T-cell (primary cell): ENCODE measurements around the gene SGO1. TPM values are rescaled to one million over a fixed set of nuclear protein-coding genes. Genes with fewer than 3 reads are reported as not detected.

ENCODE experiments used
- ATAC-seq, 4 experiments: fragments of 200-7000 bp in 3 of 4; fragments of 150-1000 bp in 1 of 4; cut with Tn5 transposase; replicated peaks in 1 of 4; 1 replicate in 3 of 4; 2 replicates in 1 of 4; pipeline ENCODE4 v1.10.0; 2021; ENCODE audit warnings: moderate library complexity in 3 of 4, mild to moderate bottlenecking in 2 of 4, moderate number of reproducible peaks in 1 of 4
- CTCF ChIA-PET, 2 donors: fragments of 300-600 bp; sonication (Branson Sonifier 250); formaldehyde crosslinking; loops; one replicate each; lab custom pipeline; 2022; ENCODE audit warnings: antibody characterized with exemption in 2 of 2; lab: Charles Lee
- POLR2A ChIA-PET, 2 donors: fragments of 300-600 bp; sonication (Branson Sonifier 250); formaldehyde crosslinking; loops; one replicate each; lab custom pipeline; 2022; ENCODE audit warnings: antibody characterized with exemption in 2 of 2; lab: Charles Lee
- DNase-seq, 35 experiments: peaks; one replicate each; pipeline versions ENCODE4 v3.0.0 to v3.0.0-alpha.2; 2013 to 2023
- H3K27ac ChIP-seq: one replicate; pipeline ENCODE4 v1.5.1; 2013; ENCODE audit warnings: low read length
- H3K27me3 ChIP-seq, 2 experiments: replicated peaks in 1 of 2; 1 replicate in 1 of 2; 2 replicates in 1 of 2; pipeline versions ENCODE4 v1.6.1 to v1.7.0; 2013; ENCODE audit warnings: low read length in 1 of 2, mixed read lengths in 1 of 2; ENCODE audit not compliant: control insufficient read depth in 2 of 2, insufficient read depth in 2 of 2; ENCODE audit errors: extremely low read depth in 1 of 2
- H3K36me3 ChIP-seq, 2 donors: 1 replicate in 1 of 2; 2 replicates in 1 of 2; pipeline versions ENCODE4 v1.6.1 to v1.7.0; 2013; ENCODE audit warnings: low read length in 1 of 2; ENCODE audit not compliant: control insufficient read depth in 2 of 2, insufficient read depth in 1 of 2; ENCODE audit errors: extremely low read depth in 1 of 2
- H3K4me1 ChIP-seq, 2 experiments: 1 replicate in 1 of 2; 2 replicates in 1 of 2; pipeline versions ENCODE4 v1.6.1 to v1.7.0; 2013; ENCODE audit warnings: low read length in 2 of 2, mixed read lengths in 1 of 2; ENCODE audit not compliant: insufficient read depth in 2 of 2, control insufficient read depth in 1 of 2; ENCODE audit errors: extremely low read depth in 1 of 2
- H3K4me3 ChIP-seq, 2 donors: 1 replicate in 1 of 2; 2 replicates in 1 of 2; pipeline versions ENCODE4 v1.5.1 to v1.7.0; 2013; ENCODE audit warnings: mild to moderate bottlenecking in 2 of 2, low read length in 1 of 2, moderate library complexity in 1 of 2; ENCODE audit not compliant: control insufficient read depth in 1 of 2; ENCODE audit errors: extremely low read depth in 1 of 2
- H3K9me3 ChIP-seq: 2 replicates; pipeline ENCODE4 v1.7.0; 2013
- H3K27ac Mint-ChIP-seq, 2 donors: one replicate each; pipeline ENCODE4 v1.8.0; 2020 to 2021; ENCODE audit warnings: mild to moderate bottlenecking in 2 of 2, mixed read lengths in 2 of 2
- H3K27me3 Mint-ChIP-seq, 2 donors: one replicate each; pipeline ENCODE4 v1.8.0; 2021 to 2022; ENCODE audit warnings: mixed read lengths in 2 of 2
- H3K36me3 Mint-ChIP-seq: one replicate; pipeline ENCODE4 v1.8.0; 2021; ENCODE audit warnings: mixed read lengths
- H3K4me1 Mint-ChIP-seq, 3 donors: one replicate each; pipeline ENCODE4 v1.8.0; 2020 to 2022; ENCODE audit warnings: mixed read lengths in 3 of 3, mild to moderate bottlenecking in 1 of 3
- H3K4me3 Mint-ChIP-seq, 3 donors: one replicate each; pipeline ENCODE4 v1.8.0; 2020 to 2022; ENCODE audit warnings: mild to moderate bottlenecking in 3 of 3, mixed read lengths in 3 of 3, moderate library complexity in 3 of 3
- H3K9me3 Mint-ChIP-seq, 3 donors: one replicate each; pipeline ENCODE4 v1.8.0; 2020 to 2022; ENCODE audit warnings: mixed read lengths in 3 of 3
- WGBS: methylation state at CpG from one replicate; pipeline ENCODE4 v1.1.5; 2013; ENCODE audit warnings: missing lambda C conversion rate; ENCODE audit not compliant: insufficient coverage; 5-methylcytosine and 5-hydroxymethylcytosine counted together
- total RNA-seq, 35 experiments: library from RNA in 6 of 35; stranded (reverse) in 6 of 35; fragments of 120-200 nt in 1 of 35; gene quantifications; one replicate each; pipeline versions ENCODE4 v1.2.1 to v1.2.4 and lab custom pipeline; 2013 to 2026

The SGO1 gene
- total RNA-seq, 5 donors from 2014 or later (not counting 1 experiment from before 2014, with no cell fraction given), result 0.58 to 1.1 (median 0.70) TPM

DNA sequence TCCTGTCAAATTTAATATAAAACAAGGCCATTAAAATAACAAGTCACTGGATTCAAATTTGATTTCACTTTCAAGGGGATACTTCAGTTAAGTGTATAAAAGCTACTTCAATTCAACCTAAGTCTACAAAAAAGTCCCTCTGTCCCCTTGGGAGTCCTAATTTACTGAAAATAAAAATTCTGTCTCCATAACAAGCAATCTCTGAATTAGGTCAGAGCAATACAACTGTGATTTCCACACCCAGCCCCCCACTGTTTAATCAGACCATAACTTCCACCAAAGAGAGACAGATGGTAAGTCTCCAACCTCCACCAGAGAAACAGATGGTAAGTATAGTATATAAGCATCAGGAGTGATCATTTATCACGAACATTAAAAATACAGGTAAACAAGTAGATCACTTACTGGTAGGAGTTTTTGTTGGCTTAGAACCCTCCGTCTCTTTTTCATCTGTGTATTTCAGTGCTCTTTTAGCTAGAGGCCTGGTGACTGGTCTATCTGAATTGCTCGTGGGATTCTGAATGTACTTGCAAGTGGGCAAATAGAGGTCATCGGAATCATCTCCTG is 12.1 kb downstream of the SGO1 start:
- Mint-ChIP-seq H3K4me1 (no peaks in the 10 kb centered on the region), H3K4me3 (no peak overlapping the region), H3K9me3 (no peaks in the 10 kb centered on the region), H3K36me3 (peaks cover 9% of the 10 kb centered on the region), H3K27ac (no peak overlapping the region), H3K27me3 (no peaks in the 10 kb centered on the region)
- Histone ChIP-seq H3K4me1 (no peaks in the 10 kb centered on the region), H3K9me3 (no peaks in the 10 kb centered on the region), H3K27me3 (no peaks in the 10 kb centered on the region), H3K4me3 (no peak overlapping the region), H3K36me3 (no peaks in the 10 kb centered on the region), H3K27ac (no peak overlapping the region)
- no peak for DNase-seq
- CTCF ChIA-PET, result no interaction called here
- no peak for ATAC-seq
- 100% methylated on average over 2 of the region's 4 CpGs for WGBS
- POLR2A ChIA-PET, result no interaction called here

DNA sequence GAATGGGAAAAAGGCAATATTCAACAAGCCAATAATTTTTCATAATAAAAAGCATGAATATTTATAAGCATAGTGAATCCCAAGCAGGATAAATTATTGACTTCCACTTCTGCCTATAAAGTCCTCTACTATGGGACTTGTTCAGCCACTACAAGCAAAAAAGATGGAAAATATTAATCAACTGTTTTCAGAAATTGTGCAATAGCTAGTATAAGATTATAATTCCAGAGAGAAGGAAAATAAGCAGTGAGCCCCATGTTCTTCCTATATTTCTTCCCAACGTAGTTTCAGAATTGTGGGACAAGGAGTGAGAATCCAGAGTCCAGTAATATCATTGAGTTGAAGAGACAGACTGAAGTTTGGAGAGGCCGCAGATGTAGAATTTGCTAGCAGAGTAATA is 24.3 kb downstream of the SGO1 start:
- ChIA-PET POLR2A (interaction anchor here in 1 of 2 donors (0.6 kb wide), 1 partner anchor 10 kb away, joined by 4 read pairs; no protein-coding TSS in a partner anchor), CTCF (interaction anchor here in 1 of 2 donors (0.6 kb wide), 1 partner anchor 123 kb away, joined by 3 read pairs; no protein-coding TSS in a partner anchor)
- Mint-ChIP-seq H3K4me1 (peaks cover 20 to 24% (median 23%) of the 10 kb centered on the region in 3 donors), H3K4me3 (no peak overlapping the region), H3K27me3 (peaks cover 0 to 3% of the 10 kb centered on the region in 2 donors), H3K9me3 (no peaks in the 10 kb centered on the region), H3K36me3 (no peaks in the 10 kb centered on the region), H3K27ac (peak overlapping the region in 1 of 2 donors; percentile 0)
- H3K9me3 ChIP-seq, result no peaks in the 10 kb centered on the region
- H3K36me3 ChIP-seq, result no peaks in the 10 kb centered on the region
- ATAC-seq (no peak), DNase-seq (no peak)
- peaks cover 2 to 10% of the 10 kb centered on the region in 2 experiments for H3K4me1 ChIP-seq
- H3K4me3 ChIP-seq, result no peak overlapping the region
- H3K27me3 ChIP-seq, result no peaks in the 10 kb centered on the region
- no peak overlapping the region for H3K27ac ChIP-seq
- 100% methylated on average over 1 of the region's 2 CpGs for WGBS

DNA sequence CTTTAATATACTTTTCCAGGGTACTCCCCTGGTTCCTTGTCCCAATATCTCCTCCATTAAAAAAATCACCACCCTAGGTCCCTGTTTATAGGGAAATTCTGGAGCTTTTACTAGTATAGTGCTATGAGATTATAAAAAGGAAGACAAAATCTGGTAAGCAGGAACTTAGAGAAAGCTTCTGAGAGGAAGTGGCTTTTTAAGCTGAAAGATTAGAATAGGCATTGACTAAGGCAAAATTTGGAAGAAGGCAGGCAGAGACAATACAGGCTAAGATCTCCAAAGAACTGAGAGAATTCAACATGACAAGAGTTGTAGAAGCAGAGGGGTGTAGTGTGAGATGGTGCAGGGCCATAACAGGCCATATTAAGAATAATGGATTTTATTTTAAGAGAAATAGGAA is 25.8 kb downstream of the SGO1 start:
- peak; percentile 41 to 50 (median 48) for ATAC-seq
- no peak overlapping the region for H3K4me3 ChIP-seq
- DNase-seq, result peak in 1 of 35 experiments; percentile 8

DNA sequence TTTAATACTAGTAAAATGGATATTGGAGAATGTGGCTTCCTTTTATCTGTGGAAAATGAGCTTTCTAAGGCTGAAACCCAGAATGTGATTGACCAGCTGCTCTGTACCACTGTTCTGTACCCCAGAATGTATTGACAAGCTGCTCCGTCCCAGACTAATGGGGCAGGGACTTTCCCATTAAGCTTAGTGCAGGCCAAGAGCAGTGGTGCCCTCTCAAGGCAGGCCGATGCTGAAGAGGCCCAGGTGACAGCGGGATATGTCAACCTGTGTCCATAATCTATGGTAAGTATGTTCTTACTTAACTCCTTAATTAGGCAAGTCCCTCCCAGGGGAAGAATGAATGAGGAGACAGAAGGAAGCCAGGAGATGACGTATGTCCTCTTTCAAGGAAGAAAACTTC is 31.1 kb downstream of the SGO1 start:
- H3K36me3 ChIP-seq, result peaks cover 0 to 13% of the 10 kb centered on the region in 2 donors

More for the DNA sequence above, 25.8 kb downstream of the SGO1 start:
- H3K36me3 Mint-ChIP-seq, result peaks cover 3% of the 10 kb centered on the region
- no peaks in the 10 kb centered on the region for H3K27me3 Mint-ChIP-seq
- H3K36me3 ChIP-seq, result no peaks in the 10 kb centered on the region
- ChIA-PET POLR2A (interaction anchor here in 1 of 2 donors (0.8 kb wide), 1 partner anchor 15 kb away, joined by 4 read pairs; no protein-coding TSS in a partner anchor), CTCF (interaction anchor here in 1 of 2 donors (0.6 kb wide), 1 partner anchor 22 kb away, joined by 4 read pairs; no protein-coding TSS in a partner anchor)
- peaks cover 20 to 26% (median 23%) of the 10 kb centered on the region in 3 donors for H3K4me1 Mint-ChIP-seq
- H3K9me3 Mint-ChIP-seq, result no peaks in the 10 kb centered on the region
- peak overlapping the region; percentile 50 to 77 for H3K27ac Mint-ChIP-seq
- peaks cover 2 to 10% of the 10 kb centered on the region in 2 experiments for H3K4me1 ChIP-seq
- H3K9me3 ChIP-seq, result no peaks in the 10 kb centered on the region
- H3K27me3 ChIP-seq, result no peaks in the 10 kb centered on the region
- peak overlapping the region in 1 of 3 donors; percentile 4 for H3K4me3 Mint-ChIP-seq
- peak overlapping the region; percentile 53 for H3K27ac ChIP-seq

DNA sequence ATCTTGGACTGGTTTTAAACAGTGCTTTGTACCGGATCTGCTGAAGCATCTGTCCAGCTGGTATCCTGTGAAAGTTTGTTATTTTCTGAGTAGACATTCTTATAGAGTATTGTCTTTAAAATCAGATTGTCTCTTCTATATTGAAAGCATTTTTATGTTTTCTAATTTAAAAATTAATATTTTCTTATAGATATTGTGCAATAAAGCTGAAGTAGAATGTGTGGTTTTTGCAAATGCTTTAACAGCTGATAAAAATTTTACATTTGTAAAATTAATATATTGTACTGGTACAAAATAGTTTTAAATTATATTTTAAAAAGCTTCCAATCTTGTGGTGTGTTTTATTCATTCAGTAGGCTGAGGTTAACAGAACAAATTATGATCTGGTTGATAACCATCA is 31.9 kb downstream of the SGO1 start:
- H3K9me3 ChIP-seq, result no peaks in the 10 kb centered on the region
- ChIA-PET CTCF (no interaction called here), POLR2A (interaction anchor here in 1 of 2 donors (0.6 kb wide), 1 partner anchor 32 kb away, joined by 4 read pairs; no protein-coding TSS in a partner anchor)
- no CpG with 5 or more reads among the region's 1 CpG for WGBS
- DNase-seq, result no peak
- H3K27ac ChIP-seq, result no peak overlapping the region
- H3K36me3 ChIP-seq, result peaks cover 0 to 22% of the 10 kb centered on the region in 2 donors
- H3K4me1 Mint-ChIP-seq, result peaks cover 0 to 2% (median 0%) of the 10 kb centered on the region in 3 donors
- peaks cover 38% of the 10 kb centered on the region for H3K36me3 Mint-ChIP-seq
- H3K4me3 Mint-ChIP-seq, result no peak overlapping the region
- no peak for ATAC-seq
- H3K4me3 ChIP-seq, result no peak overlapping the region
- no peaks in the 10 kb centered on the region for H3K27me3 ChIP-seq
- H3K9me3 Mint-ChIP-seq, result no peaks in the 10 kb centered on the region
- no peak overlapping the region for H3K27ac Mint-ChIP-seq
- H3K27me3 Mint-ChIP-seq, result no peaks in the 10 kb centered on the region
- no peaks in the 10 kb centered on the region for H3K4me1 ChIP-seq

More for the DNA sequence above, 31.1 kb downstream of the SGO1 start:
- Mint-ChIP-seq H3K9me3 (no peaks in the 10 kb centered on the region), H3K27me3 (no peaks in the 10 kb centered on the region), H3K36me3 (peaks cover 33% of the 10 kb centered on the region), H3K4me1 (peaks cover 5 to 8% (median 6%) of the 10 kb centered on the region in 3 donors), H3K4me3 (no peak overlapping the region), H3K27ac (no peak overlapping the region)
- DNase-seq (no peak), ATAC-seq (no peak)
- Histone ChIP-seq H3K27ac (no peak overlapping the region), H3K27me3 (no peaks in the 10 kb centered on the region), H3K9me3 (no peaks in the 10 kb centered on the region), H3K4me3 (no peak overlapping the region), H3K4me1 (peaks cover under 1 to 2% of the 10 kb centered on the region in 2 experiments)
- CTCF ChIA-PET, result no interaction called here
- WGBS, result 100% methylated on average over 1 of the region's 4 CpGs
- POLR2A ChIA-PET, result interaction anchor here in 1 of 2 donors (0.6 to 0.7 kb wide), 2 partner anchors 16 to 60 kb away, joined by 3 to 10 read pairs; no protein-coding TSS in a partner anchor

DNA sequence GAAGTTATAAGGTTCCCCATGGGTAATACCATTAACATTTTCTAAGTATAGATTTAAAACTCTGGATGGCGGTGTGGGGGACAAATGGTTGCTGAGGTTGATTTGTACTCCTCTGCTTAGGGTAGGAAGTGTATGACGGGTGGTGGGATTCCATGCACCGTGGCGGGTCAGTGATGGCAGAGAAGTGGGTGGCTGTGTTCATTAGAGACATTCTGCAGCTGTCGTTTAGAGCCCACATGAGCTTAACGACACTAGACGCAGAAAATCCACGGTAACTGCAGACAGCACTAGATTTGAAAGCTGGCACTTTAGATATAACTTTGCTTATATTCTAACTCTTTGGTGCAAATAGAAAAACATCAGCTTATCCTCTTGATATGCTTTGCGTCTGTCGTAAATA is 37.5 kb downstream of the SGO1 start:
- 100% methylated on average over 5 of the region's 10 CpGs for WGBS
- no peaks in the 10 kb centered on the region for H3K9me3 Mint-ChIP-seq
- peaks cover 63% of the 10 kb centered on the region for H3K36me3 Mint-ChIP-seq
- no peaks in the 10 kb centered on the region for H3K27me3 Mint-ChIP-seq
- Histone ChIP-seq H3K9me3 (no peaks in the 10 kb centered on the region), H3K36me3 (peaks cover 5 to 57% of the 10 kb centered on the region in 2 donors), H3K27me3 (no peaks in the 10 kb centered on the region), H3K4me3 (no peak overlapping the region), H3K27ac (no peak overlapping the region), H3K4me1 (no peaks in the 10 kb centered on the region)
- H3K27ac Mint-ChIP-seq, result no peak overlapping the region
- DNase-seq (no peak), ATAC-seq (no peak)
- no peaks in the 10 kb centered on the region for H3K4me1 Mint-ChIP-seq
- CTCF ChIA-PET, result no interaction called here
- no peak overlapping the region for H3K4me3 Mint-ChIP-seq
- POLR2A ChIA-PET, result interaction anchor here in 1 of 2 donors (0.6 kb wide), 1 partner anchor 18 kb away, joined by 4 read pairs; no protein-coding TSS in a partner anchor
